A673 (cell line): ENCODE results near the gene MGLL. TPM values are rescaled to one million over a fixed set of nuclear protein-coding genes. Genes with fewer than 3 reads are reported as not detected.

Experiments used
- BruUV-seq: library from RNA; stranded (reverse); fragments of 400-500 nt; replicated peaks from 2 replicates; lab custom pipeline; 2021; lab: Mats Ljungman, UMichigan
- CTCF ChIA-PET: fragments of 300-600 bp; sonication (Branson Sonifier 250); formaldehyde crosslinking; loops from one replicate; lab custom pipeline; 2022; ENCODE audit warnings: antibody characterized with exemption; lab: Charles Lee
- POLR2A ChIA-PET: fragments of 300-600 bp; sonication (Branson Sonifier 250); formaldehyde crosslinking; loops from one replicate; lab custom pipeline; 2022; ENCODE audit warnings: antibody characterized with exemption; ENCODE audit not compliant: low non-redundant PET; lab: Charles Lee
- DNase-seq: peaks from one replicate; pipeline ENCODE4 v3.0.0-alpha.2; 2015; ENCODE audit warnings: low spot score
- H3K27ac ChIP-seq: fragments of 200-600 bp; sonication (generic); 2 replicates; pipeline ENCODE4 v1.5.1; 2016; ENCODE audit warnings: mixed run types, low read depth, mild to moderate bottlenecking, mixed read lengths, antibody characterized with exemption, low read length; ENCODE audit not compliant: poor library complexity, severe bottlenecking
- H3K27me3 ChIP-seq: fragments of 200-600 bp; sonication (generic); replicated peaks from 2 replicates; pipeline ENCODE4 v1.6.1; 2017; ENCODE audit warnings: mixed run types, low read depth, mild to moderate bottlenecking, mixed read lengths, antibody characterized with exemption, low read length; ENCODE audit not compliant: insufficient read depth, poor library complexity
- H3K36me3 ChIP-seq: fragments of 200-600 bp; sonication (generic); 2 replicates; pipeline ENCODE4 v1.6.1; 2016; ENCODE audit warnings: mixed run types, mild to moderate bottlenecking, mixed read lengths, antibody characterized with exemption, low read length; ENCODE audit not compliant: insufficient read depth, poor library complexity, severe bottlenecking
- H3K4me1 ChIP-seq: fragments of 200-600 bp; sonication (generic); 2 replicates; pipeline ENCODE4 v1.6.1; 2017; ENCODE audit warnings: mixed run types, mild to moderate bottlenecking, mixed read lengths, antibody characterized with exemption, low read length; ENCODE audit not compliant: insufficient read depth, poor library complexity, severe bottlenecking
- H3K4me3 ChIP-seq: fragments of 200-600 bp; sonication (generic); 2 replicates; pipeline ENCODE4 v1.5.1; 2016; ENCODE audit warnings: low read depth, mixed run types, mild to moderate bottlenecking, mixed read lengths, low read length; ENCODE audit not compliant: poor library complexity, severe bottlenecking
- H3K9me3 ChIP-seq: fragments of 200-600 bp; sonication (generic); 2 replicates; pipeline ENCODE4 v1.6.1; 2016; ENCODE audit warnings: mixed run types, low read depth, mild to moderate bottlenecking, mixed read lengths, antibody characterized with exemption, low read length; ENCODE audit not compliant: poor library complexity, severe bottlenecking
- EZH2 ChIP-seq: fragments of 200-600 bp; sonication (generic); IDR thresholded peaks from 2 replicates; pipeline ENCODE4 v1.6.1; 2017; ENCODE audit warnings: borderline replicate concordance, low read depth, mild to moderate bottlenecking, mixed read lengths, antibody characterized with exemption, low read length; ENCODE audit not compliant: poor library complexity, severe bottlenecking
- intact Hi-C: fragments of 100-400 bp; cut with micrococcal nuclease; formaldehyde crosslinking; loops from one replicate; pipeline ENCODE4 v1.10.0; 2022; ENCODE audit not compliant: unreplicated experiment
- total RNA-seq: library from RNA; stranded (reverse); gene quantifications from 2 replicates; pipeline ENCODE4 v1.2.3, GENCODE V29; 2021
- TF ChIP-seq, protein P1 (sequence below): fragments of 300-800, 200-600 bp; sonication (generic); conservative IDR thresholded peaks from 2 replicates; pipeline ENCODE4 v1.5.1; 2017; ENCODE audit warnings: low read depth, mild to moderate bottlenecking, antibody characterized with exemption, low read length, moderate library complexity, mixed read lengths

MGLL gene
- total RNA-seq, 1 experiment from 2014 or later, result 0.39 TPM

DNA sequence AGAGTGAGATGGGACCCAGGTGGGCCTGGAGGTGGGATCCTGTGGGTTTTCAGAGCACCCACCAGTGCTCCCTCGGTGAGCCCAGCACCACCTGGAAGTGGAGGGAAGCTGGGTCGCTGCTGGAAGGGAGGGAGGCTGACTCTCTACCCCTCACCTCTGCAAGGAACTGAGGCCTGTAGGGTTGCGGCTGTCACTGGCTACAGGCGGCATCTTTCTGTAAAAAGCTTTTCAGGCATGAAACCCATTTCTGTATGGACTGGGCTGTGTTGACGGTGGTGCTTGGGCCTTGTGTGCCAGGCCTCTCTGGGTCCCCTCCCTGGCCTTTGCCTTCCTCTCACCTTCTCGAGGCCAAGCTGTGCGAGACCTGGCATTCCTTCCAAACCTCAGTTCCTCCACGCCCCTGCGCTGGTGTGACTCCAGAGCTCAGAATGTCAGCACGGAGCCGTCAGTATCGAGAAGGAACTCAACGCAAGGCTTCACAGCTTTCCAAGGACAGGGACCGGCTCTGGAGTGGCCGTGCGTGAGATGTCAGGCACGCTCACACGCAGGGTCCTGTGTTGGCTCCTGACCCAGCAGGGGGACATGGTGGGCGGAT, 133.0 kb downstream of the MGLL start:
- intact Hi-C loops, result no loop called here
- no peak overlapping the region for H3K27ac ChIP-seq
- H3K4me1 ChIP-seq, result no peaks in the 10 kb centered on the region
- no TSS peak for BruUV-seq
- no peak for DNase-seq
- no peaks in the 10 kb centered on the region for H3K27me3 ChIP-seq
- H3K9me3 ChIP-seq, result no peaks in the 10 kb centered on the region
- ChIA-PET POLR2A (no interaction called here), CTCF (no interaction called here)
- no peaks in the 10 kb centered on the region for H3K36me3 ChIP-seq
- no peak for TF ChIP-seq EZH2
- TF ChIP-seq, protein P1, sequence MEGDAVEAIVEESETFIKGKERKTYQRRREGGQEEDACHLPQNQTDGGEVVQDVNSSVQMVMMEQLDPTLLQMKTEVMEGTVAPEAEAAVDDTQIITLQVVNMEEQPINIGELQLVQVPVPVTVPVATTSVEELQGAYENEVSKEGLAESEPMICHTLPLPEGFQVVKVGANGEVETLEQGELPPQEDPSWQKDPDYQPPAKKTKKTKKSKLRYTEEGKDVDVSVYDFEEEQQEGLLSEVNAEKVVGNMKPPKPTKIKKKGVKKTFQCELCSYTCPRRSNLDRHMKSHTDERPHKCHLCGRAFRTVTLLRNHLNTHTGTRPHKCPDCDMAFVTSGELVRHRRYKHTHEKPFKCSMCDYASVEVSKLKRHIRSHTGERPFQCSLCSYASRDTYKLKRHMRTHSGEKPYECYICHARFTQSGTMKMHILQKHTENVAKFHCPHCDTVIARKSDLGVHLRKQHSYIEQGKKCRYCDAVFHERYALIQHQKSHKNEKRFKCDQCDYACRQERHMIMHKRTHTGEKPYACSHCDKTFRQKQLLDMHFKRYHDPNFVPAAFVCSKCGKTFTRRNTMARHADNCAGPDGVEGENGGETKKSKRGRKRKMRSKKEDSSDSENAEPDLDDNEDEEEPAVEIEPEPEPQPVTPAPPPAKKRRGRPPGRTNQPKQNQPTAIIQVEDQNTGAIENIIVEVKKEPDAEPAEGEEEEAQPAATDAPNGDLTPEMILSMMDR, result no peak
- H3K4me3 ChIP-seq, result no peak overlapping the region

DNA sequence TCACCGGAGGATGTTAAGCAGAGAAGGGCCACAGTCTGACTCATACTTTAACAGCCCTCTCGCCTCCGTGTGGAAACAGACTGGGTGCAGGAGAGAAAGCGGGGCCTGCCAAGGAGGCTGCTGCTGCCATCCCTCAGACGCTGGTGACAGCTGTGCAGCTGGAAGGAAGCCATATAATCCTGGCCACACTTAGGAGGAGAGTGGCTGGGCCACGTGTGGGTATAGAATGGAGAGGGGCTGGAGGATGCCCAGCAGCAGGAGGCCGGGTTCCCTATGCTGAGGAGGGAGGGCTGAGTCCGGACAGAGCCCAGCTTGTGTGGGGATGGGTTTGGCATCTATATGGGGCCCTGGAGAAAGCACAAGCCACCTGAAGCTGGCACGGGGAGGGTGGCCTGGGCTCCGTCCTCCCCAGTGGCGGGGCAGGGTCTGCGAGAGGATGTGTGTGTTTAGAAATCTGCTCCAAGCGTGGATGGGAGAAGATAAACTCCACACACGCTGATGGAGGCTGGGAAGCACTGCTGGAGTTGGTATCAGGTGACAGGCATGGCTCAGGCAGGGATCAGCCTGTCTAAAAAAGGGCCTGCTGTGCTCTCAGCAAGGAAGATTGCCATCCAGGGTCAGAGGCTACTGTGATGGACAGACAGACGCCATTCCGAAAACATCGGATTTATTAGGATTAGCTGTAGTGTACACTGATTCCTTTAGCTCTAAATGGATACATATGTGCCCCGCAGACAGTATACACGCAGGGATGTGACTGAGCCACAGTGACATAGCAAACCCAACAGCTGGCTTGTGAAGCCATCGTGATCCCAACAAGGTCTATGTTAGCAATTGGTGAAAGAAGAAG, 133.7 kb downstream of the MGLL start:
- BruUV-seq, result no TSS peak
- ChIA-PET CTCF (no interaction called here), POLR2A (interaction anchor here (0.6 kb wide), 1 partner anchor 8 kb away, joined by 4 read pairs; no protein-coding TSS in a partner anchor)
- Histone ChIP-seq H3K4me3 (no peak overlapping the region), H3K27me3 (no peaks in the 10 kb centered on the region), H3K4me1 (no peaks in the 10 kb centered on the region), H3K36me3 (no peaks in the 10 kb centered on the region), H3K27ac (no peak overlapping the region), H3K9me3 (no peaks in the 10 kb centered on the region)
- peak; percentile 32 for DNase-seq
- intact Hi-C loops, result no loop called here
- TF ChIP-seq EZH2, result no peak
- TF ChIP-seq, protein P1, result no peak

DNA sequence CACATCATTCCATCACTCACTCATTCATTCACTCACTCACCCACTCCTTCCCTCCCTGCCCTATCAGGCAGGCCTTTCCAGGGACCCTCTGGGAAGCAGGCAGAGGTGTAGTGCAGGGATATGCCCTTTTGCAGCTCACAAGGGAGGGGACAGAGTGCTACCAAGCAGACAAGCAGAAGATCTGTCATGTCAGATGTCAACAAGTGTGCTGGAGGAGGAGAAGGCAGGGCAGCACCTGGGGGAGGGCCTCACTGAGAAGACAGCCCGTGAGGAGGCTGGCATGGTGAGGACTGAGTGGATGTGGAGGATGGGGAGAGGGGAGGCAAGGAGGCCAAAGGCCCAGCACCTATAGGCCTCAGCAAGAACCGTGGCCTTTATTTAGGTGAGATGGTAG, 134.3 kb downstream of the MGLL start:
- Histone ChIP-seq H3K27ac (no peak overlapping the region), H3K27me3 (no peaks in the 10 kb centered on the region), H3K4me3 (no peak overlapping the region), H3K36me3 (no peaks in the 10 kb centered on the region), H3K9me3 (no peaks in the 10 kb centered on the region), H3K4me1 (no peaks in the 10 kb centered on the region)
- no peak for TF ChIP-seq EZH2
- TF ChIP-seq, protein P1, result no peak
- intact Hi-C loops, result no loop called here
- no TSS peak for BruUV-seq
- no peak for DNase-seq
- POLR2A ChIA-PET, result interaction anchor here (0.6 kb wide), 1 partner anchor 8 kb away, joined by 4 read pairs; no protein-coding TSS in a partner anchor
- CTCF ChIA-PET, result no interaction called here
